Hepatocyte (in vitro differentiated cells): Measurements from ENCODE around the gene KRTAP10-5.

ENCODE experiments used
- EZH2 ChIP-seq: fragments of 200-600 bp; sonication (generic); IDR thresholded peaks from 2 replicates; pipeline ENCODE4 v1.6.1; 2016; ENCODE audit warnings: antibody characterized with exemption, mild to moderate bottlenecking, borderline replicate concordance
- EZH2phosphoT487 ChIP-seq: fragments of 200-600 bp; sonication (generic); IDR thresholded peaks from one replicate; pipeline ENCODE4 v1.6.1; 2018; ENCODE audit warnings: antibody characterized with exemption, mild to moderate bottlenecking, low read depth, moderate library complexity; ENCODE audit not compliant: unreplicated experiment, severe bottlenecking
- TF ChIP-seq, protein P1 (sequence below): fragments of 200-600 bp; sonication (generic); IDR thresholded peaks from 2 replicates; pipeline ENCODE4 v1.5.1; 2016; ENCODE audit warnings: antibody characterized with exemption, mild to moderate bottlenecking; ENCODE audit not compliant: poor library complexity

DNA sequence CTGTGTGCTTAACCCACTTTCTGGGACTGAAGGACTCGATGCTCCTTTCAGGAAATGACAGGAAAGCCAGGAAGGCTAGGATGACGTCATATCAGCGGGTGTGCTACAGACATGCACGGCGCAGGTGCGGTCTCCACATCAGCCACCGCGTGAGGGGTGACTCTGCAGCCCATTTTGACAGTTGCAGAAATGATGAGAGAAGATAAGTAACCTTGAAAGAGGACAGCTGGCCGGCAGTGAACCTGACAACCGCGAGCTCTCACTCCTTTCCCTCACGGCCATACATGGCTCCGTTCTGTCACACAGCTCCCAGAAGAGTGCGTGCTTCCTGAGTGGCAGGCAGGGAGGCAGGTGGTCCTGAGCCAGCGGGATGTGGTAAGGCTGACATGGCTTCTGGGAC is 1.7 kb upstream of the KRTAP10-5 start:
- TF ChIP-seq, protein P1, sequence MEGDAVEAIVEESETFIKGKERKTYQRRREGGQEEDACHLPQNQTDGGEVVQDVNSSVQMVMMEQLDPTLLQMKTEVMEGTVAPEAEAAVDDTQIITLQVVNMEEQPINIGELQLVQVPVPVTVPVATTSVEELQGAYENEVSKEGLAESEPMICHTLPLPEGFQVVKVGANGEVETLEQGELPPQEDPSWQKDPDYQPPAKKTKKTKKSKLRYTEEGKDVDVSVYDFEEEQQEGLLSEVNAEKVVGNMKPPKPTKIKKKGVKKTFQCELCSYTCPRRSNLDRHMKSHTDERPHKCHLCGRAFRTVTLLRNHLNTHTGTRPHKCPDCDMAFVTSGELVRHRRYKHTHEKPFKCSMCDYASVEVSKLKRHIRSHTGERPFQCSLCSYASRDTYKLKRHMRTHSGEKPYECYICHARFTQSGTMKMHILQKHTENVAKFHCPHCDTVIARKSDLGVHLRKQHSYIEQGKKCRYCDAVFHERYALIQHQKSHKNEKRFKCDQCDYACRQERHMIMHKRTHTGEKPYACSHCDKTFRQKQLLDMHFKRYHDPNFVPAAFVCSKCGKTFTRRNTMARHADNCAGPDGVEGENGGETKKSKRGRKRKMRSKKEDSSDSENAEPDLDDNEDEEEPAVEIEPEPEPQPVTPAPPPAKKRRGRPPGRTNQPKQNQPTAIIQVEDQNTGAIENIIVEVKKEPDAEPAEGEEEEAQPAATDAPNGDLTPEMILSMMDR = no peak
- TF ChIP-seq EZH2 (no peak), EZH2phosphoT487 (no peak)
